ENCODE data around the gene BACE1.

DNA sequence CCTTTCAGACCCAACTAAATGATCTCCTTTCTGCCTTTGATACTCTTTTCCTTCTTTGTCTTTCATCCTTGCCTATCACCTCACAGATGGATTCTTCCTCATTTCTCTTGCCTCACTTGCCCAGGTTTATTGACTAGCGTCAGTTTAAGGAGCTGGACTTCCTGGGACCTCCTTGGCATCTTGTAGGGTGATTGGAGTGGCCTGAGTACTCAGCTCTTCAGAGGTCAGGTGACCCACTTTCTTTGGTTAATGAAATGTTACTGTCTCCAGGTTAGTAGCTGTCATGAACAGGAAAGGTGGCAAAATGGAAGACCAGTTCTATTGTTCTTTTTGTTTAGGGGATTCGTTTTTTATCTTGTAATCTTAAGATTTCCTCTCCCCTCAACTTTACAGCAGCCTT, 29.5 kb downstream of the BACE1 start:
- TF ChIP-seq, protein P1, sequence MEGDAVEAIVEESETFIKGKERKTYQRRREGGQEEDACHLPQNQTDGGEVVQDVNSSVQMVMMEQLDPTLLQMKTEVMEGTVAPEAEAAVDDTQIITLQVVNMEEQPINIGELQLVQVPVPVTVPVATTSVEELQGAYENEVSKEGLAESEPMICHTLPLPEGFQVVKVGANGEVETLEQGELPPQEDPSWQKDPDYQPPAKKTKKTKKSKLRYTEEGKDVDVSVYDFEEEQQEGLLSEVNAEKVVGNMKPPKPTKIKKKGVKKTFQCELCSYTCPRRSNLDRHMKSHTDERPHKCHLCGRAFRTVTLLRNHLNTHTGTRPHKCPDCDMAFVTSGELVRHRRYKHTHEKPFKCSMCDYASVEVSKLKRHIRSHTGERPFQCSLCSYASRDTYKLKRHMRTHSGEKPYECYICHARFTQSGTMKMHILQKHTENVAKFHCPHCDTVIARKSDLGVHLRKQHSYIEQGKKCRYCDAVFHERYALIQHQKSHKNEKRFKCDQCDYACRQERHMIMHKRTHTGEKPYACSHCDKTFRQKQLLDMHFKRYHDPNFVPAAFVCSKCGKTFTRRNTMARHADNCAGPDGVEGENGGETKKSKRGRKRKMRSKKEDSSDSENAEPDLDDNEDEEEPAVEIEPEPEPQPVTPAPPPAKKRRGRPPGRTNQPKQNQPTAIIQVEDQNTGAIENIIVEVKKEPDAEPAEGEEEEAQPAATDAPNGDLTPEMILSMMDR (IDR thresholded peaks at IDR 0.05), result no peak
- TF ChIP-seq POLR2A (IDR thresholded peaks at IDR 0.05), result no peak
